GM21825 (cell line): ENCODE measurements around the gene PCIF1.

ENCODE experiments used
- ATAC-seq: cut with Tn5 transposase; IDR thresholded peaks from one replicate; pipeline ENCODE4 v1.9.1; 2021; ENCODE audit warnings: mild to moderate bottlenecking, moderate library complexity; ENCODE audit not compliant: unreplicated experiment

The PCIF1 gene

GRCh38 chr20:45964006-45964400 is 29.5 kb downstream of the PCIF1 start:
- ATAC-seq, result no peak

GRCh38 chr20:45965169-45966002 is 30.9 kb downstream of the PCIF1 start:
- ATAC-seq, result no peak

DNA sequence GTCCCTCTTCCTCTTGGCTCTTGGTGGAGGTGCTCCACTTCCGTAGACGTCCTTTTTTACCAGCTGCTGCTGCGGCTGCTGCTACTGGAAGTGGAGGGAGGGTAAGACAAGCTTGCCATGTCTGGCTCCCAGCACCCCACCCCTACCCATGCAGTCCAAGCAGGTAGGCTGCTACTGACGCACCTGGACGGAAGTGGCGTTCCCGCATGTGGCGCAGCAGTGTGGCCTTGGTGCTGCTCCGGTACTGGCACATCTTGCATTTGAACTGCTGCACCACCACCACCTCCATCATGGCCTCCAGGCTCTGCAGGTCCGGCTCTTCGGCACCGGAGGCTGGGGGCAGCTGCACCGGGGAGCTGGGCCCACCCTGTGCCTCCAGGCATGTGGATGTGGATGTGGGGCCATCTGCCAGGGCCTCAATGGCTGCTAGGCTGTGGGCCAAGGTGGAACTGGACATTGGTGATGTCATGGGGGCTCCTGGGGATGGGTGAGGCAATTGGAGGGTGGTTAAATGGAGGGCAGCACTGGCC is 33.1 kb downstream of the PCIF1 start:
- no peak for ATAC-seq

DNA sequence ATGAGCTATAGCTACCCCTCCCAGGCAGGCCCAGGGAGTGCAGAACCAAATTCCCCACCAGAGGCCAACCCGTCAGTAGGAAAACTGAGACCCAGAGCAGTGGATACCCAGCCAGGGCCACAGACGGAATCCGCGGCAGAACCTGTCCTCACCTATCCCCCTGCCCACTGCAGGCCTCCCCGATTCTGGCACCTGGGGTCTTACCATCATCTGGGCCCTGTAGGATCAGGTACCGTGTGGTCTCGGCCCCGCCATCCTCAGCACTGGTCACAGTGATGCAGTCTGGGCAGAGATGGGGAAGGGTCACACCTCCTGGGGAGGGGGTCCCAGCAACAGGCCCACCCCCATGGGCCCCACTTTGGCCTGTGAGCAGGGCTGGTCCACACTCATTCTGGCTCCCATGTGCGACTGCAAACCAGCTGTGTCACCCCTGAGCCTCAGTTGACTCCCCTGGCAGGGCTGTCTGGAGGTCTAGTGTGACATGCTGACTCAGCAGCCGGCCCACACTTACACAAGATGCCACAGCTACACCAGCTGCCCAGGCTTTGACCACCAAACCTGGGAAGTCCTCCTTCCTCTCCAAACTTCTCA is 33.7 kb downstream of the PCIF1 start:
- no peak for ATAC-seq

- no peak for ATAC-seq
These were observed 34.6 kb downstream of the PCIF1 start for GRCh38 chr20:45968801-45969711.

GRCh38 chr20:45969712-45970634 is 35.5 kb downstream of the PCIF1 start:
- ATAC-seq, result no peak

GRCh38 chr20:45970646-45971424 is 36.4 kb downstream of the PCIF1 start:
- no peak for ATAC-seq

DNA sequence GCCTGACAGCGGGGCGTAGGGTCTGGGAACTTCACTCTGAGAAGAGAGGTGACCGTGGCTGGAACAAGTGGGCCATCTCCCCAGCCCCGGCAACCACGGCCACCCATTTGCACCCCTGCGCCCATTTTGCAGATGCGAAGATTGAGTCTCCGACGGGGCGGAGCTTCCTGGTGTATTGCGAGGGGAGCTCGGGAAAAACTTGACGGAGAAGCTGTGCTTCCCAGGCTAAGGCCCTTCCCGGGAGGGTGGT is 36.9 kb downstream of the PCIF1 start:
- no peak for ATAC-seq

- ATAC-seq, result peak; percentile 70
These were observed 37.4 kb downstream of the PCIF1 start, which contains the start of gene ZNF335 for GRCh38 chr20:45971675-45972499. TSS of gene ZNF335 (minus strand) at chr20:45972203. CDS start at chr20:45971410, 793 bp downstream.

DNA sequence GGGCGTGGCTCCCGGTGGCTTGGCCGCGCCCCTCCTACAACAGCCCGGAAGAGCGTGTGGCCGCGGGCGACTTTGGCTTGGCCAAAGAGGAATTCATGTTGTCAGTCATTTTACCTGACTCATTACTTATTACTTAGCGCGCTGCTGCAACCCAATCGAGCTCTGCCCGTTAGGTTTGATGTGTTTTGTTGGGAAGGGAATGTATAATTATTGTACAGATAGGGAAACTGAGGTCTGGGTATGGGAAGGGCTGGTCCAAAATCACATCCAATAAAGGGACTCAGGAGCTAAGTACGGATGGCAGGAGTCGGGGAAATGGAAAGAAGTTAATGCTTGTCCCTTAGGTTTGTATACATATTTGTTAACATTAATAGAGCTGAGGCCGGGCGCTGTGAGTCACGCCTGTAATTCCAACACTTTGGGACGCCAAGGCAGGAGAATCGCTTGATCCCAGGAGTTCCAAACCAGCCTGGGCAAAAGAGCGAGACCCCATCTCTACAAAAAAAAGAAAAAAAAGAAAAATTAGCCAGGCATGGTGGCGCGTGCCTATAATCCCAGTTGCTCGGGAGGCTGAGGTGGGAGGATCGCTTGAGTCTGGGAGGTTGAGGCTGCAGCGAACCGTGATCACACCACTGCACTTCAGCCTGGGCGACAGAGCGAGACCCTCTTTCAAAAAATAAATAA is 38.2 kb downstream of the PCIF1 start:
- no peak for ATAC-seq

- no peak for ATAC-seq
These were observed 40.5 kb downstream of the PCIF1 start for GRCh38 chr20:45974896-45975565.

DNA sequence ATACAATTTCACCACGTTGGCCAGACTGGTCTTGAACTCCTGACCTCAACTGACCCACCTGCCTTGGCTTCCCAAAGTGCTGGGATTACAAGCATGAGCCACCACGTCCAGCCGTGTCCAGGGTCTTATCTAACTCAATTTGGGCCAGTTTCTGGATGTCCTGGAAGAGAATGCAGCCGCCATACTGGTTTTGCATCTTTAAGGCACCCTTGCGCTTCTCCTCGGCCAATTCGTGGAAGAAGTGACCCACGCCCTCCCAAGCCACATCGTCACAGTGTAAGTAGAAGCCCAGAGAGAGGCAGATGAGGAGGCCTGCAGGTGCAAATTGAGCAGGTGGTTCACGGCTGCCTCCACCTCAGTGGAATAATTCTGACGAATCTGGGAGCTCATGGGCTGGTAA is 41.2 kb downstream of the PCIF1 start:
- ATAC-seq, result no peak

DNA sequence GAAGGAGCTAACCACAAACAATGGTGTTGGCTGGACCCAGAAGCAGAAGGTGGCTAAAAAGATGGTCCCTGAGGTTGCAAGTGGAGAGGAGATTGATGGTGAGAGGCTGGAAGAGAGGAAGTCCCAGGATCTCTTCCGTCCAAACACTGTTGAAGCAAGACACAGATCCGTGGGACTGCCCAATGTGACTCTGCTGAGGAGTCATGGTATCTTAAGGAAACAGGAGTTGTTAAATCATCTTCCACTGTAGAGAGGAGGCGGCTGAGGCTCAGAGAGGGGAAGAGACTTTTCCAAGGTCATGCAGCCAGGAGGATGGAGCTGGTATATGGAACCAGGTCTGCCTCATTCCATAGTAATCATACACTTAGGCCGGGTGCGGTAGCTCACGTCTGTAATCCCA is 41.6 kb downstream of the PCIF1 start:
- no peak for ATAC-seq

GRCh38 chr20:45981261-45981660 is 46.8 kb downstream of the PCIF1 start:
- no peak for ATAC-seq

GRCh38 chr20:45983279-45983743 is 48.8 kb downstream of the PCIF1 start:
- no peak for ATAC-seq

- no peak for ATAC-seq
These were observed 51.1 kb downstream of the PCIF1 start for GRCh38 chr20:45985573-45985972.

GRCh38 chr20:45987108-45987780 is 52.8 kb downstream of the PCIF1 start:
- no peak for ATAC-seq
